ENCODE data around the gene EXPH5. TPM values are rescaled to one million over a fixed set of nuclear protein-coding genes. Genes with fewer than 3 reads are reported as not detected.
"Not testable (repeated sequence)": the region's sequence is repeated elsewhere in the genome, so short reads cannot be mapped to it uniquely, and the experiment has no call there.

EXPH5 gene
- total RNA-seq (2021) (23.3 and 36.3 TPM in 2 replicates), Bru-seq, nascent RNA (percentile 94 among the genes with signal in this experiment), BruChase-seq, experiment 1, labeled RNA remaining after a 2-hour chase (percentile 92 among the genes with signal in this experiment), BruChase-seq, experiment 2, labeled RNA remaining after a 6-hour chase (percentile 92 among the genes with signal in this experiment)
- long read RNA-seq, full-length matches to known transcripts = 5 of 9 reads
- long read RNA-seq, partial matches to known transcripts = 1 of 9 reads
- long read RNA-seq, other reads (novel, unspliced or antisense) = 3 of 9 reads

- Histone ChIP-seq H4K20me1 (ENCODE audit: insufficient read depth) (no peaks in the 10 kb centered on the region), H3K36me3 (ENCODE audit: low read depth) (peaks cover 12% of the 10 kb centered on the region), H3F3A (ENCODE audit: insufficient read depth, low read depth) (peaks cover 13% of the 10 kb centered on the region), H3K9me3 (ENCODE audit: insufficient read depth, low read depth) (no peaks in the 10 kb centered on the region), H3K27me3 (ENCODE audit: insufficient read depth, low read depth) (no peaks in the 10 kb centered on the region), H3K4me2 (peak within 1 kb of the TSS; percentile 84), H3K4me3 (peak within 1 kb of the TSS; percentile 74), H3K9me2 (ENCODE audit: insufficient read depth) (no peaks in the 10 kb centered on the region), H3K79me2 (ENCODE audit: low read depth) (peaks cover 46% of the 10 kb centered on the region), H3K4me1 (replicated peaks; ENCODE audit: insufficient read depth) (peaks cover 29% of the 10 kb centered on the region), H3K27ac (peak within 1 kb of the TSS; percentile 97), H2AFZ (peak within 1 kb of the TSS; percentile 88)
- no TSS peak for BruUV-seq (replicated peaks)
- CTCF ChIA-PET = no interaction called here
- no peak for TF ChIP-seq EZH2 (IDR thresholded peaks at IDR 0.05; ENCODE audit: low read depth)
- peak; percentile 33; the same call in 1 of the 2 replicates for TF ChIP-seq CTCF (conservative IDR thresholded peaks at IDR 0.05)
- intact Hi-C loops (cut with micrococcal nuclease; ENCODE audit: unreplicated experiment) = loop anchor here (1.0 to 5.0 kb wide), 7 partner anchors 23 to 471 kb away; partner anchors contain the start of genes ACAT1 and C11orf65
- POLR2A ChIA-PET (ENCODE audit: unreplicated experiment) = interaction anchor here (0.6 to 1.0 kb wide), 10 partner anchors 12 to 1701 kb away, joined by 3 to 20 read pairs (median 5); partner anchors contain the start of gene DDX10
- DNase-seq = peak; percentile 97 to 100
These were observed at the start of gene EXPH5 for GRCh38 chr11:108593214-108593922. Gene EXPH5 (minus strand): TSS chr11:108593768. CDS start chr11:108593536, 232 bp downstream.

- H3K4me3 ChIP-seq; H3K79me2 ChIP-seq (ENCODE audit: low read depth); H3K4me1 ChIP-seq (replicated peaks; ENCODE audit: insufficient read depth); POLR2A ChIA-PET (ENCODE audit: unreplicated experiment); H3F3A ChIP-seq (ENCODE audit: insufficient read depth, low read depth); H3K27ac ChIP-seq; CTCF ChIA-PET; H3K9me3 ChIP-seq (ENCODE audit: insufficient read depth, low read depth); intact Hi-C loops (cut with micrococcal nuclease; ENCODE audit: unreplicated experiment); BruUV-seq (replicated peaks); H4K20me1 ChIP-seq (ENCODE audit: insufficient read depth); H3K27me3 ChIP-seq (ENCODE audit: insufficient read depth, low read depth); H3K36me3 ChIP-seq (ENCODE audit: low read depth); H2AFZ ChIP-seq; H3K9me2 ChIP-seq (ENCODE audit: insufficient read depth); H3K4me2 ChIP-seq: not testable (repeated sequence)
- DNase-seq = peak in 1 of 2 experiments; percentile 29
These were observed 48.2 kb upstream of the EXPH5 start for GRCh38 chr11:108641752-108642151.

- H2AFZ ChIP-seq = no peak overlapping the region
- H3K9me2 ChIP-seq (ENCODE audit: insufficient read depth) = 0 out of 2 replicates have a peak, but pooled peaks cover 5% of the 10 kb centered on the region
- intact Hi-C loops (cut with micrococcal nuclease; ENCODE audit: unreplicated experiment) = no loop called here
- DNase-seq = peak in 1 of 2 experiments; percentile 27
- TF ChIP-seq CTCF (conservative IDR thresholded peaks at IDR 0.05) (no peak), EZH2 (IDR thresholded peaks at IDR 0.05; ENCODE audit: low read depth) (no peak)
- no peak overlapping the region for H3K4me2 ChIP-seq
- H3K27ac ChIP-seq = no peak overlapping the region
- CTCF ChIA-PET = no interaction called here
- H3K36me3 ChIP-seq (ENCODE audit: low read depth) = no peaks in the 10 kb centered on the region
- no peaks in the 10 kb centered on the region for H4K20me1 ChIP-seq (ENCODE audit: insufficient read depth)
- peaks cover 25% of the 10 kb centered on the region for H3K4me1 ChIP-seq (replicated peaks; ENCODE audit: insufficient read depth)
- peaks cover 19% of the 10 kb centered on the region for H3F3A ChIP-seq (ENCODE audit: insufficient read depth, low read depth)
- POLR2A ChIA-PET (ENCODE audit: unreplicated experiment) = no interaction called here
- H3K4me3 ChIP-seq = no peak overlapping the region
- no peaks in the 10 kb centered on the region for H3K27me3 ChIP-seq (ENCODE audit: insufficient read depth, low read depth)
- 0 out of 2 replicates have a peak, but pooled peaks cover 4% of the 10 kb centered on the region for H3K9me3 ChIP-seq (ENCODE audit: insufficient read depth, low read depth)
- BruUV-seq (replicated peaks) = no TSS peak
- H3K79me2 ChIP-seq (ENCODE audit: low read depth) = no peaks in the 10 kb centered on the region
These were observed 45.6 kb upstream of the EXPH5 start for GRCh38 chr11:108639146-108639545.
